Cardiac fibroblast (primary cell): ENCODE results near the gene SERPINB1.
"Not testable (repeated sequence)": the region's sequence is repeated elsewhere in the genome, so short reads cannot be mapped to it uniquely, and the experiment has no call there.

Source experiments
- DNase-seq, 2 donors: peaks; one replicate each; pipeline versions ENCODE4 v3.0.0 to v3.0.0-alpha.2; 2010; ENCODE audit warnings: low read depth in 2 of 2
- H3K4me3 ChIP-seq, 2 donors: replicated peaks in 1 of 2; 1 replicate in 1 of 2; 2 replicates in 1 of 2; pipeline ENCODE4 v1.5.1; 2011; ENCODE audit warnings: low read depth in 2 of 2, low read length in 2 of 2, mild to moderate bottlenecking in 2 of 2, moderate library complexity in 1 of 2
- CTCF ChIP-seq: IDR thresholded peaks from one replicate; pipeline ENCODE4 v1.5.1; 2011; ENCODE audit warnings: low read depth, mild to moderate bottlenecking, low read length, inconsistent platforms

The SERPINB1 gene

GRCh38 chr6:2859185-2859700 is 17.6 kb upstream of the SERPINB1 start:
- H3K4me3 ChIP-seq: no peak overlapping the region
- no peak for DNase-seq
- no peak for TF ChIP-seq CTCF

GRCh38 chr6:2857580-2858337 is 16.1 kb upstream of the SERPINB1 start:
- no peak overlapping the region for H3K4me3 ChIP-seq
- TF ChIP-seq CTCF: no peak
- DNase-seq: peak; percentile 84 to 95

GRCh38 chr6:2857185-2857579 is 15.5 kb upstream of the SERPINB1 start:
- no peak overlapping the region for H3K4me3 ChIP-seq
- TF ChIP-seq CTCF: no peak
- no peak for DNase-seq

- peak; percentile 78 to 79 for DNase-seq
- peak overlapping the region in 1 of 2 donors; percentile 24 for H3K4me3 ChIP-seq
- no peak for TF ChIP-seq CTCF
These were observed 13.4 kb upstream of the SERPINB1 start for GRCh38 chr6:2855061-2855519.

- peak overlapping the region in 1 of 2 donors; percentile 40 for H3K4me3 ChIP-seq
- no peak for TF ChIP-seq CTCF
- DNase-seq: peak; percentile 75 to 92
These were observed 12.8 kb upstream of the SERPINB1 start for GRCh38 chr6:2854396-2854982.

- H3K4me3 ChIP-seq: peak overlapping the region in 1 of 2 donors; percentile 40
- peak; percentile 82 to 94 for DNase-seq
- TF ChIP-seq CTCF: peak; percentile 32
These were observed 12.2 kb upstream of the SERPINB1 start for GRCh38 chr6:2853769-2854395.

GRCh38 chr6:2853378-2853768 is 11.7 kb upstream of the SERPINB1 start:
- not testable (repeated sequence) for DNase-seq, H3K4me3 ChIP-seq
